Ovary (tissue), 3 donors: ENCODE measurements around the gene CCDC57.

Source experiments
- CTCF ChIP-seq, 3 donors: fragments of 450-650 bp in 2 of 3; fragments of 200-600 bp in 1 of 3; IDR thresholded peaks; one replicate each; pipeline versions ENCODE4 v1.5.1 to v1.8.0; 2016 to 2022; ENCODE audit warnings: antibody characterized with exemption in 3 of 3, mild to moderate bottlenecking in 1 of 3
- POLR2A ChIP-seq: fragments of 450-650 bp; IDR thresholded peaks from one replicate; pipeline ENCODE4 v1.6.1; 2017; ENCODE audit warnings: antibody characterized with exemption, mild to moderate bottlenecking, moderate library complexity
- donor health status: DM: no; HTN: no; CAD: no.

GRCh38 chr17:82226809-82227628, 14.4 kb upstream of the CCDC57 start:
- TF ChIP-seq CTCF (IDR thresholded peaks at IDR 0.05): no peak
- TF ChIP-seq POLR2A: no peak
